NB4 (cell line): ENCODE measurements around the gene PFDN1.

Experiments used
- CTCF ChIP-seq: IDR thresholded peaks from one replicate; pipeline ENCODE4 v1.5.1; 2012; ENCODE audit warnings: low read depth, low read length
- MAX ChIP-seq: IDR thresholded peaks from 2 replicates; pipeline ENCODE4 v1.6.1; 2011; ENCODE audit warnings: low read depth, low read length
- MYC ChIP-seq: IDR thresholded peaks from 2 replicates; pipeline ENCODE4 v1.6.1; 2011; ENCODE audit warnings: low read depth, low read length
- POLR2A ChIP-seq: IDR thresholded peaks from 2 replicates; pipeline ENCODE4 v1.6.1; 2011; ENCODE audit warnings: mild to moderate bottlenecking; ENCODE audit not compliant: insufficient read length; ENCODE audit errors: extremely low read depth

GRCh38 chr5:140340605-140341121, 37.8 kb upstream of the PFDN1 start:
- TF ChIP-seq CTCF: no peak
- no peak for TF ChIP-seq MAX
- no peak for TF ChIP-seq POLR2A
- TF ChIP-seq MYC: no peak
